Measurements from ENCODE around the gene SRRM3.
A peak's percentile ranks its signal among the peaks of the same experiment; 100 is the strongest.

SRRM3 gene

DNA sequence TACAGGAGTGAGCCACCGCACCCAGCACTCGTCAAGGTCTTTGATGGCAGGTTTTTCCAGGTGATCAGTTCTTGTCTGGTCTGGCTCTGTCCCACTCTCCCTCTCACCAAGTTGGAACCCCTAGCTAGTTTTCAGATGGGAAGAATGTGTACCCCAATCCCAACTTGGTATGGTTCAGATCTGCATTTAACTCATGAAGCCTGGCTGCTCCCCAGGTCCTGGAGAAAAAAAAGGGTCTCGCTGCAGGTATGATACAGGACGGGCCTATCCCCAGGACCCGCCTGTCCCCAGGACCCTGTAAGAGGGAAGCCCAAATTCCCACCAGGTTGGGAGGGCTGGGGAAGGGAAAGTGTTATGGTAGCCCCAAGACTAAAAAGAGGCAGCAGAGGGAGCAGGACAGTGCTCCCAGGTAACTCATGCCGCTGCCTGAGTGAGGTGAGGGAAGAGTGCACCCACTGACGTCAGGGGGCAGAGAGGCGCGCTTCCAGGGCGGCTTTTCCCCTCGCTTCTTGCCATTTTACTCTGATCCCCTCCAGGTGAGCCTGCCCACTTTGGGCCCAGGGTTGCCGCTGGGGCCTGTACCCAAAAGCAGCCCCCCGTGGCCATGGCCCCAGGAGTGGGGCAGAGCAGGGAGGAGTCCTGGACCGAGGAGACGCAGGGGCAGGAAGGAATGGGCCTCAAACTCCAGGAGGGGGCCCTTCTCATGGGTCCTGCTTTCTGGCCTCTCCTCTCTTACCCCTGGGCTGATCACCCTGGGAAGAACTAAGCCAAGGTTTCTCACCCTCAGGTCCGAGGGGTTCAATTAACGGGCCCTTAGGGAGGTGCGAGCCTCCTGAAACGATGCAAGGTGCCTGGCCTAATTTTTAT is 36.4 kb upstream of the SRRM3 start:
- H3K4me1 ChIP-seq (ENCODE audit: insufficient read depth, low read length, severe bottlenecking) = no peaks in the 10 kb centered on the region
- no peaks in the 10 kb centered on the region for H3K36me3 ChIP-seq (ENCODE audit: insufficient read depth, low read length)
- H3K4me3 ChIP-seq (ENCODE audit: low read depth, low read length, poor library complexity, severe bottlenecking) = no peak overlapping the region
- no peaks in the 10 kb centered on the region for H3K79me2 ChIP-seq (ENCODE audit: insufficient read depth, low read length)
- H3K27ac ChIP-seq (ENCODE audit: low read depth, low read length, poor library complexity, severe bottlenecking) = no peak overlapping the region
- no peak overlapping the region for H3K4me2 ChIP-seq (ENCODE audit: low read length)
- no peak overlapping the region for H3K9ac ChIP-seq (ENCODE audit: low read length)
- no peaks in the 10 kb centered on the region; the same call in 1 of the 2 replicates for H3K27me3 ChIP-seq (ENCODE audit: insufficient read depth, low read length)
- no peaks in the 10 kb centered on the region for H3K9me2 ChIP-seq (ENCODE audit: low read depth, low read length)
- no peaks in the 10 kb centered on the region for H3F3A ChIP-seq (ENCODE audit: insufficient read depth, low read length)
- TF ChIP-seq, protein P1, sequence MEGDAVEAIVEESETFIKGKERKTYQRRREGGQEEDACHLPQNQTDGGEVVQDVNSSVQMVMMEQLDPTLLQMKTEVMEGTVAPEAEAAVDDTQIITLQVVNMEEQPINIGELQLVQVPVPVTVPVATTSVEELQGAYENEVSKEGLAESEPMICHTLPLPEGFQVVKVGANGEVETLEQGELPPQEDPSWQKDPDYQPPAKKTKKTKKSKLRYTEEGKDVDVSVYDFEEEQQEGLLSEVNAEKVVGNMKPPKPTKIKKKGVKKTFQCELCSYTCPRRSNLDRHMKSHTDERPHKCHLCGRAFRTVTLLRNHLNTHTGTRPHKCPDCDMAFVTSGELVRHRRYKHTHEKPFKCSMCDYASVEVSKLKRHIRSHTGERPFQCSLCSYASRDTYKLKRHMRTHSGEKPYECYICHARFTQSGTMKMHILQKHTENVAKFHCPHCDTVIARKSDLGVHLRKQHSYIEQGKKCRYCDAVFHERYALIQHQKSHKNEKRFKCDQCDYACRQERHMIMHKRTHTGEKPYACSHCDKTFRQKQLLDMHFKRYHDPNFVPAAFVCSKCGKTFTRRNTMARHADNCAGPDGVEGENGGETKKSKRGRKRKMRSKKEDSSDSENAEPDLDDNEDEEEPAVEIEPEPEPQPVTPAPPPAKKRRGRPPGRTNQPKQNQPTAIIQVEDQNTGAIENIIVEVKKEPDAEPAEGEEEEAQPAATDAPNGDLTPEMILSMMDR (IDR thresholded peaks at IDR 0.05; ENCODE audit: low read length) = no peak
- TF ChIP-seq EZH2 (IDR thresholded peaks at IDR 0.05; ENCODE audit: borderline replicate concordance, low read length) = no peak
- no peak overlapping the region for H2AFZ ChIP-seq (ENCODE audit: low read length)
- no peaks in the 10 kb centered on the region for H4K20me1 ChIP-seq (ENCODE audit: insufficient read depth, low read length)
- H3K9me3 ChIP-seq (ENCODE audit: low read length) = no peaks in the 10 kb centered on the region

DNA sequence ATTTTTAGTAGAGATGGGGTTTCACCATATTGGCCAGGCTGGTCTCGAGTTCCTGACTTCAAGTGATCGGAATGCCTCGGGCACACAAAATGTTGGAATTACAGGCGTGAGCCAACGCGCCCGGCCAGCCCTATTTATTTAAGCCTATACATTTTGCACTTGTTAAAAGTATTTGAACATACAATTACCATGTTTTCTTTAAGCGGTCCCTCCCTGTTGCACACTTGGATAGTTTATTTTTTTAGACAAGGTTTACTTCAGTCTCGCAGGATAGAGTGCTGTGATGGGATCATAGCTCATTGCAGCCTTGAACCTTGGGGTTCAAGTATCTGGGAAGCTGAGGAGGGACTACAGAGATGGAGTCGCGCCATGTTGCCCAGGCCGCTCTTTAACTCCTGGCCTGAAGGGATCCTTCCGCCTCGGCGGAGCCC is 35.7 kb upstream of the SRRM3 start:
- H2AFZ ChIP-seq (ENCODE audit: low read length) = no peak overlapping the region

DNA sequence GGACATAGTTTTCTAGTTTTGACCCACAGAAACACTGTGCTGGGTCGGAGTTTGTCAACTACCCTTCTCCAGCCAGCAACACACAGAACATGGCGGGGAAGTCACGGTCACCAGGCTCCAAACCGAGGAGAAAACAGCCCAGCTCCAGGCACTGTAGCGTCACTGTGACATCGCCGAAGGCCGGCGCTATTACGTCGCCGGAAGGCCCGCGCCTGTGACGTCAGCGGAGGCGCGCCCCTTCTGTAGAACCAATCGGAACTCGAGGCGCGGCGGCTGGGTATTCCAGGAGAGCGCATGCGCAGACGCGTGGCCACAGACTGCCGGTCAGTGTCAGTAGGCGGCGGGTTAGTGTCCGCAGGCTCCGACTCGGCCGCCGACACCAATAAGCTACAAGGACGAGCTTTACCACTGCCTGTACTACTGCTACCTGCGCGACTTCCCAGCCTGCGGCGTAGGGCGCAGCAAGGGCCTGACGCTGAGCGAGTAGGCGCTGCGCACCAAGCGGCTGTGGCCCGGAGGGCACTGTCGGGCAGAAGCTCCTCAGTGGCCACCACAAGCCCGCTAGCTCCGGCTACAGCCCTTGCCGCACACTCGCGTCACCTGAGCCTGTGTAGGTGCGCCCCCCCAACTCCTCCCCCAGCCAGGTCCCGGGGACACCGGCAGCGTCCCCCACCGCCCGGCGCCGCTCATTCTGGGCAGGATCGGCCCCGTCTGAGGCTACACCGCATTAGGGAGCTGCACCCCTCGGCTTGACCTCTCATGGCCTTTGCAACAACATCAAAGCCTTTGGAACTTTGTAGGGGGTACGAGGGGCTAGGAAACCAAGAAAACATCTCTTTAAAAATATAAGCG is 35.1 kb upstream of the SRRM3 start:
- Histone ChIP-seq H3K9me2 (ENCODE audit: low read depth, low read length) (no peaks in the 10 kb centered on the region), H3K27me3 (ENCODE audit: insufficient read depth, low read length) (no peaks in the 10 kb centered on the region; the same call in 1 of the 2 replicates), H3K36me3 (ENCODE audit: insufficient read depth, low read length) (no peaks in the 10 kb centered on the region), H3K4me2 (ENCODE audit: low read length) (peak overlapping the region; percentile 30), H3K4me1 (ENCODE audit: insufficient read depth, low read length, severe bottlenecking) (no peaks in the 10 kb centered on the region), H3K79me2 (ENCODE audit: insufficient read depth, low read length) (no peaks in the 10 kb centered on the region), H3K4me3 (ENCODE audit: low read depth, low read length, poor library complexity, severe bottlenecking) (peak overlapping the region; percentile 49), H3K9me3 (ENCODE audit: low read length) (no peaks in the 10 kb centered on the region), H3K9ac (ENCODE audit: low read length) (peak overlapping the region; percentile 26; the same call in 1 of the 2 replicates), H4K20me1 (ENCODE audit: insufficient read depth, low read length) (no peaks in the 10 kb centered on the region), H2AFZ (ENCODE audit: low read length) (no peak overlapping the region), H3F3A (ENCODE audit: insufficient read depth, low read length) (no peaks in the 10 kb centered on the region), H3K27ac (ENCODE audit: low read depth, low read length, poor library complexity, severe bottlenecking) (no peak overlapping the region)
- TF ChIP-seq EZH2 (IDR thresholded peaks at IDR 0.05; ENCODE audit: borderline replicate concordance, low read length) = no peak
- TF ChIP-seq, protein P1 (IDR thresholded peaks at IDR 0.05; ENCODE audit: low read length) = no peak; the same call in 1 of the 2 replicates

More for the DNA sequence above, 35.7 kb upstream of the SRRM3 start:
- Histone ChIP-seq H3K36me3 (ENCODE audit: insufficient read depth, low read length) (no peaks in the 10 kb centered on the region), H3K27me3 (ENCODE audit: insufficient read depth, low read length) (no peaks in the 10 kb centered on the region; the same call in 1 of the 2 replicates), H3K9me2 (ENCODE audit: low read depth, low read length) (no peaks in the 10 kb centered on the region), H4K20me1 (ENCODE audit: insufficient read depth, low read length) (no peaks in the 10 kb centered on the region), H3K4me1 (ENCODE audit: insufficient read depth, low read length, severe bottlenecking) (no peaks in the 10 kb centered on the region), H3K4me3 (ENCODE audit: low read depth, low read length, poor library complexity, severe bottlenecking) (peak overlapping the region; percentile 49), H3K79me2 (ENCODE audit: insufficient read depth, low read length) (no peaks in the 10 kb centered on the region), H3K9me3 (ENCODE audit: low read length) (no peaks in the 10 kb centered on the region), H3F3A (ENCODE audit: insufficient read depth, low read length) (no peaks in the 10 kb centered on the region), H3K9ac (ENCODE audit: low read length) (no peak overlapping the region; the same call in 1 of the 2 replicates), H3K27ac (ENCODE audit: low read depth, low read length, poor library complexity, severe bottlenecking) (no peak overlapping the region), H3K4me2 (ENCODE audit: low read length) (peak overlapping the region; percentile 30)
- TF ChIP-seq EZH2 (IDR thresholded peaks at IDR 0.05; ENCODE audit: borderline replicate concordance, low read length) = no peak

Data from OCI-LY1 (cell line).